HG03066 (cell line): Measurements from ENCODE around the gene FAM50A.
"Not testable (repeated sequence)": the region's sequence is repeated elsewhere in the genome, so short reads cannot be mapped to it uniquely, and the experiment has no call there.

ENCODE experiments used
- ATAC-seq: cut with Tn5 transposase; IDR thresholded peaks from one replicate; pipeline ENCODE4 v1.9.1; 2021; ENCODE audit warnings: low read depth; ENCODE audit not compliant: unreplicated experiment

FAM50A gene

DNA sequence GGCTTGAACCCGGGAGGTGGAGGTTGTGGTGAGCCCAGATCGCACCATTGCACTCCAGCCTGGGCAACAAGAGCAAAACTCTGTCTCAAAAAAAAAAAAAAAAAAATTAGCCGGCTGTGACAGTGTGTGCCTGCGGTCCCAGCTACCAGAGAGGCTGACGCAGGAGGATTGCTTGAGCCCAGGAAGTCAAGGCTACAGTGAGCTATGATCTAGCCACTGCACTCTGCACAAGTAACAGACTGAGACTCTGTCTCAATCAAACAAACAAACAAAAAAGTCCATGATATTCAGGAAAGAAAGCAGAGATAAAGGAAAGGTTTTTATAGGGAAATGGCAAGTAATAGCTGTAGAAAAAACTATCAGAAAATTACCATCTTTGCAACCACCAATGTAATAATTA, 37.3 kb downstream of the FAM50A start:
- ATAC-seq = no peak

DNA sequence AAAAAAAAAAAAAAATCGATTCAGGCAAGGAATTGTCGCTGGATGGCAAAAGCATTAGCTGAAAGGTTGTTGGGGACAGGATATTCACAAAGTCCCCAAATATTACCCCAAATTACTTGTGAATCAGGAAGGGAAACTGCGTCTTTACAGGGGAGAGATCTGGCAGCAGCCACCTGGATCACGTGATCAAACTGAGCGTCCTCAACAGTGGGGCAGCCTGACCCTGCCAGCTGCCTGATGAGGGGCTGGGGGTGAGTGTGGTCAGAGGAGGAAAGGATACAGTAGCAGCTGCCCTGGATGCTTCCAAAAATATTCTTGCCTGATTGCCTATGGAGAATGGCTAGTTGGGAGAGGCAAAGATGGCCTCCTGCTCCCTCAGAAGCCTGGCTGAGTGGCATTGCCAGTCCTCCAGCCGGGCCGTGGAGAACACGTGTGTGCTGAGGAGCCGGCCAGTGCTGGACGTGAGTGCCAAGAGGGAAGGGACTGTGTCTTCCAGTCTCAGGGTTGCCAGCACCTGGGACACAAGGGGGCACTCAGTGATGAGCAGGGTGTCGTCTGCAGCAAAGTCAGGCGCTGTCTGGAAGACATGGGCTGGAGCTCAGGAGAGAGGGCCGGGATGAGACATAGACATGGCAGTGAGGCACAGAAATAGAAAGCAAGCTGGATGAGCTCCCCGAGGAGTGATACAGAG, 38.1 kb downstream of the FAM50A start:
- no peak for ATAC-seq

DNA sequence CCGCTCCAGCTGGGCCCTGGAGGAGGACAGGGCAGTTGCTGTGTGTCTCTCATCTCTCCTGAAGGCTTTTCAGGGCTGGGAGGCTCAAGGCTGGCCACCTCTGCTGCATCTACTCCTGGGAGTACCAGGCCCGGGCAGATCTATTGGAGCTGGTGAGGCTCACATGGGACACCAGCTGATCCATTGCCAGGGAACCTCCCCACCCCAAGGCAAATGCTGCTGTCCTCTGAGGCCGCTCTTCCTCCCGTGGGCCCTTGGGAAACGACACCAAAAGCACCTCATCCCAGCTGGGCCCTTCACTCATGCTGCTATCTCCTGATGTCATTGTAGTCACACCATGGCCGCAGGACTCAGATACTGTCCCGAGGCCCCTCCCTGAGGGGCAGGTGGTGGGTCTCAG, 38.8 kb downstream of the FAM50A start:
- ATAC-seq = no peak

DNA sequence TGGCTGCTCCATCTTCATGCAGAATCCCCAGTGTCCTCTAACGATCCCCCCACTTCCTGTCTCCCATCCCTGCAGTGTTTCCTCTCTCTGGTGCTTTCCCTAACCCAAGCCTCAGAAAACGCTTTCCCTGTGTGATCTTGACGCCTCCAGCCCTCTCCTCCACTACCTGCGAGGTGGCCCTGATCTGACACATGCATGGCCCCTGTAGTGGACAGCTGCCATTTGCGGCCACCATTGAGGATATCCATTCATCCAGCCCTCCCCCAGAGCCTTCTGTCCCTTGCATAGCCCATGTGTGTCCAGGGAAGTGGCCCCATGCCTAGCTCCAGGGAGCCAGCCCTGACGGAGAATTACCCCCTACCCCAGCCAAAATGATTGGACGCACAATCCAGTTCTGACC, 39.4 kb downstream of the FAM50A start:
- ATAC-seq = no peak

DNA sequence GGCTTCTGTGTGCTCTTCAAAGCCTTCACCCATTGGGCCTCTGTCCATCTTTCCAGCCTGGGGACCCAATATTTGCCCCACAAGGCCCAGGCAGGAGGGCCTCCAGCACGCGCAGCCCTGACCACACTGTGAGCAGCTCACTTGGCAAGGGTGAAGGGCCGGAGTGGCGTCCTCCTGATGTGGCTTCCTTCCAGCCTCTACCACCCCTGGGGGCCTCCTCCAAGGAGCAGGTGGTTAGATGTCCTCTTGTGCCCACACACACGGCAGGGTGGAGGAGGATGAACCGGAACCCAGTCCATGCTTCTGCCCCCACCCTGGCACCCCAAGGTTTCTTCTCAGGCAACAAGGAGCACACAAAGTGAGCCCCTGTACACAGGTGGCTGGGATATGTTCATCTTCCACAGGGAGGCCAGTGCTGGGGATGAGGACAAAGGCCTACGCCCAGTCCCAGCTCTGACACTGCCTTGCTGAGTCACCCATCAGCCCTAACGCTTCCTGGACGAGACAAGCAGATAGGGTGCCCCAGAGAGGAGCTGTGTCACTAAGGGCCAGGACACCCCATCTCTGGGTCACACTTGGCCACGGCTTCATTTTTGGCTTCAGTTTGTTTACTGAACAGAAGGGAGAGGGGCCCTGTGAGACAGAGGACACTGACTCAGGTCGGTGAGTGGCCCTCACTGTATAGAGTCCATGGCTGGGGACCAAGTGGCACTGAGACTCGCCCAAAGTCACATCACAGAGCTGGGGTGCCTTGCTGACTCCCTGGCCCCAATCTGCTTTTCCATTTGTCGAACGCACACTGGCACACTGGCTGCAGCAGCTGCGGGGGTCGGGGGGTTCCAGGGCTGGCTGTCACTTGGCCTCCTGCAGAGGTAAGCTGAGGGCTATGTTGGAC, 40.6 kb downstream of the FAM50A start:
- ATAC-seq = no peak

DNA sequence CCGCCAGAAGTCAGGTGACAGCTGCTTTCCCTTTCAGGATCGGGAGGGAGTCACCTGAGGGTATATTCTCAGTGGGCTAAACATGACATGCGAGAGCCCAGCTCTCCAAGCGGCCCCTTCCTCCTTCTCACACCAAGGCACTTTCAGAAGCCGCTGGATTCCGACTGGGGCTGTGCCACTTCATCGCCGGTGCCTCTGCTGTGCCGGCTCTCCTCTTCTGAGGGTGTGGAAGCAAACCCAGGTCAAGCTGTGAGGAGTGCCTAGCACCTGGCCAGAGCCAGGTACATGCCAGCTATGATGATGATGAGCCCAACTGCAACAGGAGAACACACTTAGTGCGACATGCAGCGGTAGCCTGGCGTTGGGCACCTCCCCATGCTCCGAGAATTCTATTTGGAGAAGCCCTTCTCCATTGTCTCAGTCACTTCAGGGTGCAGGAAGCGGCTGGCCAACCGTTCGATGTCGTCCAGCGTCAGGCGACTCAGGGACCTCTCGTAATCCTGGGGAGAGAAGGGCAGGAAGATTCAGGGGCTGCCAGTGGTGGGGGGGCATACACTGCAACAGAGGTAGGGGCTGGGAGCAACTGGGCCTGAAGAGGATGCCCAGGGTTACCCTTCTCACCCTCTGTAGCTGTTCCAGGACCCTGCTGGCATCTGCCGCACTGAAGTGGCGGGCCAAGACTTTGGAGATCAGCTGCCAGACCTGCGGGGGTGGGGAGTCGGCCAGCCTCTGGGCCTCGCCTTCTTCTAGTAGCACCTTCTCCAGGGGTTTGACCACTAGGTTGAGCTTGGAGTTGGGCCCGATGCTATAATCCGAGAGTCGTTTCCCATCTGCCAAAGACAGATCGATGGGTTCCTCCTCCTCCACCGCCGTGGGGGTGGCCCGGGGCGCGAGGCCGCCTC, 41.5 kb downstream of the FAM50A start:
- no peak for ATAC-seq

DNA sequence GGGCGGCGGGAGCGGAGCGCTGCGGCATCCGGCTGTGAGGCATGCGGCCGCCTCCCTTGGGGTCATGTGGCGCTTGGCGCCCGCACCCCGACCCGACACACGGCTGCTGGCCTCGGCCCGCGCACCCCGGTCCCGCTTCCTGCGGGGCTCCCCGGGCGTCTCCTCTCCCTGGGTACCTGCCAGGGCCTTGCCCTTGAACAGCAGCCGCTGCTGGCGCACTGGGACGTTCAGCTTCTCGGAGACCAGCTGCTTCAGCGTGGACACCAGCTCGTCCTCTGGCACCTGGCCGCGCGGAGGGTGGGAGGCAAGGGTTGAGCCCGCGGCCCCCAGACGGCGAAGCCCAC, 42.1 kb downstream of the FAM50A start:
- no peak for ATAC-seq

DNA sequence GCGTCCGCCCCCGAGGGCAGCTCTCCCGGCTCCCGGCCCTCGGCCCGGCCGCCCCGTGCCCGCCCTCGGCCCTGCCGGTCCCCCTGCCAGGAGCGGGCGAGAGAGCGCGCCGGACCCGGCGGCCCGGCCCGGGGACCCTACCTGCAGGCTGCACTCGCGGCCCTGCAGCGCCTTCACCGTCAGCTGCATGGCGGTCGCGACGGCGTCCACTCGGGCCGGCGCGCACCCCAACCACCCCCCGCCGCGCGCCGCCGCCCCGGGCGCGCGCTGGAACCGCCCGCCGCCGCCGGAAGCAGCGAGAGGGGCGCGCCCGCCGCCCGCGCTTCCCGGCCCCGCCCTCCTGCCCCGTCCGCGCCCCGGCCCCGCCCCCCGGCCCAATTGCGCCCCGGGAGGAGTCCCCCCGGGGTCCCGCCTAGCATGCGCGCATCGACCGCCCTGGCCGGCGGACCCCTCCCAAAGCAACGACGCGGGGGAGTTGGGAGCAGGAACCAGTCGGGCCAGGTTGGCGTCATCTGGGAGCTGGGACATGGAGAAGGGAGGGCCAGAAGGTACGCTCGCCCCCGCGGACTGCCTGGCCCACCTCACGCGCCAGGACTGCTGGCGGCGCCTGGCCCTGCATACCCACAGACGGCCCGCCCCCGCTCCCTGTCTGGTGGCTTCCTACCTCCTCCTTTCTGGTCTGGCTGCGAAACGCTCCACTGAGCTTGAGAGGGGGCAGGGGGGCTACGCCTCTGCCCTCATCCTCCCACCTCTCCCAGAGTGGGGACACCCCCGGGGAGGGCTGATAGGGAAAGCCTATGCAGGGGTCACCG, 42.7 kb downstream of the FAM50A start, which contains the start of gene UBL4A:
UBL4A (minus strand) TSS at position 220 of the 812 bp plus-strand sequence; CDS start at position 189, 31 bp downstream.
- no peak for ATAC-seq

DNA sequence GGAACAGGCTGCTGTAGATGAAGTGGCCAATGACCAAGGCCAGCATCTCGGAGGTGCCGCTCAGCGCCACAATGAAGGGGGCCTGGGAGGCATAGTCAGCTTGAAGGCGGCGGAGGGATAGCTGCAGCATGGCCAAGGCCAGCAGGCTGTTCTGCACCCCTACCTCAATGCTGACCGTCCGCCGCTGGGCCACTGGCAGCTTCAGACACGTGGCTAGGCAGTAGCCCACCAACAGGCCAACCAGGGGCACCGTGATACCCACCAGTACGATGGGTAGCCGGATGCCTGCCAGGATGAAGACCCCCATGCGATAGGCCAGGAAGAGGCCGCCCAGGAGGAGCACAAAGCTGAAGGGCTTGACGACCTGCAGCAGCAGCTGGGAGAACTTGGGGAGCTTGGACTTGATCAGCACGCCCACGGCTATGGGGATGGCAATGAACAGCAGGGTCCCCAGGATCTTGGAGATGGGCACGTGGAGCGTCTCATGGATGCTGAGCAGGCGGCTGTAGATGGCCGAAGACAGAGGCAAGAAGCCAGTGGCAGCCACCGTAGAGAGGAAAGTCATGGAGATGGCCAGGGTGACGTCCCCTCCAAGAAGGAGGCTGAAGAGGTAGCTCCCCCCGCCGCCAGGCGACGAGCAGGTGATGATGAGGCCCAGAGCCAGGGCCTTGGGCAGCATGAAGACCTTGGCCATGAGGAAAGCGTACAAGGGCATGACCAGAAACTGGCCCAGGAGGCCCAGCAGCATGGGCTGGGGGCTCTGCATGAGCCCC, 43.8 kb downstream of the FAM50A start:
- no peak for ATAC-seq

DNA sequence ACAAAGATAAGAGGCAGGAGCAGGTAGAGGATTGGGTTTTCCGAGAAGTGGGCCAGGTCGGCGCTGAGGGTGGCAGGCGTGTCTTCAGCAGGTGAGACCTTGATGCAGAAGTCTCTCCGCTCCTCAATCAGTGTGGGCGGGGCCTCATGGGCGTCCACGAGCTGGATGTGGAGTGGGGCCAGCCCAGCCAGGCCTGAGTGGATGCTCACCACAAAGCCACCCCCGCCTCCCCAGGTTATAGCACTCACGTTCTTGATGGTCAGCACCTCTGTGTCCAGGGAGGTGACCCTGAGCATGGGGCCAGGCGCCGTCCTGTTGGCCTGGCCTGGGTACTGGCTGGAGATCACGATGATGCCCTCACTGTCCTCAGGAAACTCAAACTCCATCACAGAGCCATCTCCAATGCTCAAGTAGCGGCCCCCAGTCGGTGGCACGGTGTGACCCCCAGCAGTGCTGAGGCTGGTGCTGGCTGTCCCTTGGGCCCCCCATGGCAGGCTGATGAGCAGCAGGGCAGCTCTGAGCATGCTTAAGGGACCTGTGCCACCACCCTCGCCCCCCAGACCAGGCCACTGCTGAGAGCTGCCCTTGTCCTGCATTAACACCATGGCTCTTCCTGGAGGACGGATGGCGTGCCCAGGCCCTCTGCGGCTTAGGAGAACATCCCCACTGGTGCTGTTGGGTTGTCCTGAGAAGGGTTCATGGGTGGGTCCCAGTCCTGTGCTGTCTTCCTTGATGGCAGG, 44.6 kb downstream of the FAM50A start:
- ATAC-seq = no peak

DNA sequence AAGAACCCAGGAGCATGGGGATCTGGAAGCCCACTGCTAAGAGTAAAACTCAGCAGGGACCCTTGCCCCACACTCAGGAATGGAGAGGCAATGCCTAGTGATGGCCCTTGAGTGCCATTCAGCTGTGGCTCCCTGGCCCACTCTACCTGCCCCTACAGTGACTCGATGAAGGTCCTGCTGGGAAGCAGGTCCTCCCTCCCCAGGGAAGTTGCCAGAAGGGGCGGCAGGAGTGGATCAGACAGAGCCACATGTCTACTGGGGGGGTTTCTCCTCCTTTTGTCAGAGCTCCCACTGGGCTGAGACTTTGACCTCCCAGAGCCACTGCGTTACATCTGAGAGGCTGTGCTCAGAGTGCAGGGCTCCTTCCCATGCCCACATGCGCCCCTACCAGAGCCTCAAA, 45.2 kb downstream of the FAM50A start:
- no peak for ATAC-seq

DNA sequence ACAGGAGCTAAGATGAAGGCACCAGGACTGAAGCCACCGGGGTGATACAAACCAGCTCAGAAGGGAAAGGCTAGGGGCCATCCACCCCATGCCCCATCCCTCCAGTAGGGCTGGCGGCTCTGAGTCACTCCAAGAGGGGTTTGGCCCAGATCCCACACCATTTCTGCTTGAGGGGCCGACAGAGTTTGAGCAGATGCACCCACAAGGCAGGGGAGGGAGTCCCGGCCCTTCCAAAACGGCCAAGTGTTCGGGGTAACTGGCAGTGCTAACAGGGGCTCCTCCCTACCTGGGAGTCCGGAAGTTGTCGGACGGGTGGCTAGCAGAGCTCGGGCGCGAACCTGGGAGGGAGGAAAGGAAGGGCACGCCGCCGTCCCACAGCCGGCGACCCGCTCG, 46.1 kb downstream of the FAM50A start:
- peak; percentile 8 for ATAC-seq

DNA sequence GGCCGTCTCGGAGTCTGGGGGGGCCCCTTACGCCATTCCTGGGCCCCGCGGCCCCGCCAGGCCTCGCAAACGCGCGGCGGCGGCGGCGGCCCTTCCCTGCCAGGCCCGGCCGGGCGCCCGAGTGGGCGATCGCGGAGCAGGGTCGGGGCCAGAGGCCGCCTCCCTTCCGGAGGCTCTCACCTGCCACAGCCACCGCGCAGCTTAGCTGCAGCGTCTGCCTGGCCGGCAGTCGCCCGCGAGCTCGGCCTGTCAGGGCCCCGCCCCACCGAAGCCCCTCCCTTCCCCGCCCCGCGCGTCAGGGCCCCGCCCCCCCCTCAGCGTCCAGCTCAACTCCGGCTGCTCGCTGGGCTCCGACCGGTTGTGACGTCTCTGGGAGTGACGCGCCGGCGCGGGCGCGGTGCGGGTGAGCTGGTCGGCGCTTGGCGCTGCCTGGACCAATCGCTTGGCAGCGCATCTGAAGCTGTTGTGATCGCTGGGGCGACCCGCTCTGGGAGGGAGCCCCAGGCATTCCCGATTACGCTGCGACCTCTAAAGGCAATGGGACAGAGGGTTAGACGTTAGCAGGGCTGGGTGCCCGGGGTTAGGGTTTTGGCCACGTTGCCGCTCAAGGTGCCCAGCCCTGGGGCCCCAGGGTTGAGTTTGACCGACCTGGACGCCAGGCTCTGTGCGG, 46.6 kb downstream of the FAM50A start, which contains the start of gene SLC10A3:
SLC10A3 (minus strand) TSS at position 216 of the 670 bp plus-strand sequence. CDS start 1,689 bp downstream, outside the sequence.
- peak; percentile 80 for ATAC-seq

DNA sequence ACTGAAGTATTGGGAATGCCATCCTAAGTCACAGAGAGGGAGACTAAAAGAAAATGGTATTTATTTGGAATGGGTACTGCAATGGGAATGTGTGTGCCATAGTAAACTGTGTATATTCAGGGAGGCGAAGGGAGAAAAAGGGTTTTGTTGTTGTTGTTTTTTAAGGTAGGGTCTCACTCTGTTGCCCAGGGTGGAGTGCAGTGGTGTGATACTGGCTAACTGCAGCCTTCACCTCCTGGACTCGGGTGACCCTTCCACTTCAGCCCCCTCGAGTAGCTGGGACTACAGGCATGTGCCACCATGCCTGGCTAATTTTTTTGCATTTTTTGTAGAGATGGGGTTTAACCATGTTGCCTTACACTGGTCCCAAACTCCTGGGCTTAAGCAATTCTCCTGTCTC, 50.8 kb downstream of the FAM50A start:
- no peak for ATAC-seq

DNA sequence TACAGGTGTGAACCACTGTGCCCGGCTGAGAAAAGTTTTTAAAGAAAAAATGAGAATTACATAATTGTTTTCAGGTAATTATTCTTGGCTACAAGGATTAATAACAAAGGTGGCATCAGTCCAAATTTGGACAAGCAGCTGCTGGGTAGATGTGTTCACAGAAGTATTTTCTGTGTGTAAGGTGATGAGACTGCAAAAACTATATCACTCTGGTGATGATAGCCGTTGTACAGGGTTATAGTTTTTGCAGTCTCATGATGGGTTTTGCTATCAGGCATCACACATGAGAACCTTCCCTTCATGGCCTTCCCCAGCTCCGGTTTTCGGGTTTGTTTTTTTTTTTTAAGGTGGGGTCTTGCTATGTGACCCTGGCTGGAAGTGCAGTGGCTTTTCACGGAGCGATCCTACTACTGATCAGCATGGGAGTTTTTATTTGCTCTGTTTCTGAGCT, 51.6 kb downstream of the FAM50A start:
- ATAC-seq = no peak

DNA sequence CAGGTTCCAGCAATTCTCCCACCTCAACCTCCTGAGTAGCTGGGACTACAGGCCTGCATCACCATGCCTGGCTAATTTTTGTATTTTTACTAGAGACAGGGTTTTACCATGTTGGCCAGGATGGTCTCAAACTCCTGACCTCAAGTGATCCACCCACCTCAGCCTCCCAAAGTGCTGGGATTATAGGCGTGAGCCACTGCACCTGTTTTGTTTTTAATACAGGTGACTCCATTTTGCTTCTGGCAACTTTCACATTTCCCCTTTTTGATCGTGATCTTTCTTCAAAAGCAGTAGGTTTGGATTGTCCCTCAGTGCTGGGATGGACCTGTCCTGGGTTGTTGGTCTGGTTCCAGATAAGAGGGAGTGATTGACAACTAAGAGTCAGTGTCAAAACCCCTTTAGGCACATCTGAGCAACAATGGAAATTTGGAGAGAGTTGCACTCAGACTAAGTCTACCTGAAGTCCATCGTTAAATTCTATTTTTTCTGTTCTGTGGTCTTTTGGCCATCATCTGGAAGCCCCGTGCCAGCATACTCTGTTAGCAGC, 52.7 kb downstream of the FAM50A start:
- not testable (repeated sequence) for ATAC-seq
